ENCODE data around the gene C16orf86. TPM values are rescaled to one million over a fixed set of nuclear protein-coding genes. Genes with fewer than 3 reads are reported as not detected.
A peak's percentile ranks its signal among the peaks of the same experiment; 100 is the strongest.

Gene C16orf86
- total RNA-seq, 2 donors from 2014 or later = 7.5 to 9.6 TPM

- 50 to 64% methylated on average over 11 to 19 of the region's 21 CpGs for WGBS, 2 donors
- H3K36me3 ChIP-seq (replicated peaks in 1 of 2; ENCODE audit: insufficient read depth in 1 of 2, low read depth in 2 of 2) = no peaks in the 10 kb centered on the region
Observed at GRCh38 chr16:67673712-67674580, 7.3 kb downstream of the C16orf86 start.

GRCh38 chr16:67674851-67675578 lies 8.4 kb downstream of the C16orf86 start:
- intact Hi-C loops (cut with DNase I) = no loop called here

More at GRCh38 chr16:67673712-67674580, 7.3 kb downstream of the C16orf86 start:
- Histone ChIP-seq H3K9me3 (no peaks in the 10 kb centered on the region), H3K27ac (peak overlapping the region; percentile 46 to 79 (median 72)), H3K4me1 (peaks cover 21% of the 10 kb centered on the region), H3K4me3 (no peak overlapping the region), H3K27me3 (no peaks in the 10 kb centered on the region)
- DNase-seq (peak; percentile 58 to 82 (median 76)), ATAC-seq (peak; percentile 62)
- intact Hi-C loops (cut with DNase I) = no loop called here
- no peak for TF ChIP-seq POLR2A (IDR thresholded peaks at IDR 0.05)
- TF ChIP-seq, protein P1, sequence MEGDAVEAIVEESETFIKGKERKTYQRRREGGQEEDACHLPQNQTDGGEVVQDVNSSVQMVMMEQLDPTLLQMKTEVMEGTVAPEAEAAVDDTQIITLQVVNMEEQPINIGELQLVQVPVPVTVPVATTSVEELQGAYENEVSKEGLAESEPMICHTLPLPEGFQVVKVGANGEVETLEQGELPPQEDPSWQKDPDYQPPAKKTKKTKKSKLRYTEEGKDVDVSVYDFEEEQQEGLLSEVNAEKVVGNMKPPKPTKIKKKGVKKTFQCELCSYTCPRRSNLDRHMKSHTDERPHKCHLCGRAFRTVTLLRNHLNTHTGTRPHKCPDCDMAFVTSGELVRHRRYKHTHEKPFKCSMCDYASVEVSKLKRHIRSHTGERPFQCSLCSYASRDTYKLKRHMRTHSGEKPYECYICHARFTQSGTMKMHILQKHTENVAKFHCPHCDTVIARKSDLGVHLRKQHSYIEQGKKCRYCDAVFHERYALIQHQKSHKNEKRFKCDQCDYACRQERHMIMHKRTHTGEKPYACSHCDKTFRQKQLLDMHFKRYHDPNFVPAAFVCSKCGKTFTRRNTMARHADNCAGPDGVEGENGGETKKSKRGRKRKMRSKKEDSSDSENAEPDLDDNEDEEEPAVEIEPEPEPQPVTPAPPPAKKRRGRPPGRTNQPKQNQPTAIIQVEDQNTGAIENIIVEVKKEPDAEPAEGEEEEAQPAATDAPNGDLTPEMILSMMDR (IDR thresholded peaks at IDR 0.05) = no peak

DNA sequence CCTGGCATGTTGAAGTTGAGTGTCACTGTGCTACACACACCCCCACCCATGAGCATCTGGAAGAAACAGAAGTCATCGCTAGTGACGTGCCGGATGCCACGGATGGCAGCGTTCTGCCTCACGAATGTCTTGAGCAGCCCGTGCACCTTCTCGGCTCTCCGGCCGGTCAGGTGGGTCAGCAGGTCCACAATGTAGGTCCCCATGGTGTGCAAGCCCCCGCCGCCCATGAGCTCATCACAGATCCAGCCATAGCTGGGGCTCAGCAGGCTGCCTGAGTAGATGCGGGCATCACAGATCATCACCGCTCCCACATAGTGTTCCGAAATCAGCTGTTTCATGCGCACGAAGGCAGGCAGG lies 8.9 kb downstream of the C16orf86 start:
- Histone ChIP-seq H3K4me1 (peaks cover 21% of the 10 kb centered on the region), H3K36me3 (replicated peaks in 1 of 2; ENCODE audit: insufficient read depth in 1 of 2, low read depth in 2 of 2) (no peaks in the 10 kb centered on the region), H3K9me3 (no peaks in the 10 kb centered on the region), H3K27me3 (no peaks in the 10 kb centered on the region), H3K27ac (no peak overlapping the region), H3K4me3 (no peak overlapping the region)
- intact Hi-C loops (cut with DNase I) = no loop called here
- WGBS, 2 donors = 93 to 94% methylated on average over 13 to 17 of the region's 17 CpGs
- DNase-seq (no peak), ATAC-seq (no peak)
- TF ChIP-seq, protein P1 (IDR thresholded peaks at IDR 0.05) = no peak
- no peak for TF ChIP-seq POLR2A (IDR thresholded peaks at IDR 0.05)

More at GRCh38 chr16:67674851-67675578, 8.4 kb downstream of the C16orf86 start:
- H3K27ac ChIP-seq = peak overlapping the region in 2 of 4 donors; percentile 78 to 79
- TF ChIP-seq, protein P1 (IDR thresholded peaks at IDR 0.05) = no peak
- TF ChIP-seq POLR2A (IDR thresholded peaks at IDR 0.05) = no peak
- H3K27me3 ChIP-seq = no peaks in the 10 kb centered on the region
- no peak for ATAC-seq
- no peak overlapping the region for H3K4me3 ChIP-seq
- WGBS, 2 donors = 91 to 95% methylated on average over 16 to 28 of the region's 28 CpGs
- no peaks in the 10 kb centered on the region for H3K36me3 ChIP-seq (replicated peaks in 1 of 2; ENCODE audit: insufficient read depth in 1 of 2, low read depth in 2 of 2)
- peaks cover 21% of the 10 kb centered on the region for H3K4me1 ChIP-seq
- no peaks in the 10 kb centered on the region for H3K9me3 ChIP-seq
- peak in 2 of 4 donors; percentile 11 to 23 for DNase-seq

GRCh38 chr16:67675999-67676398 lies 9.4 kb downstream of the C16orf86 start:
- H3K4me3 ChIP-seq = no peak overlapping the region
- no peak for ATAC-seq
- no peak overlapping the region for H3K27ac ChIP-seq
- H3K27me3 ChIP-seq = no peaks in the 10 kb centered on the region
- no peak for DNase-seq
- peaks cover 21% of the 10 kb centered on the region for H3K4me1 ChIP-seq
- no peaks in the 10 kb centered on the region for H3K9me3 ChIP-seq
- no peaks in the 10 kb centered on the region for H3K36me3 ChIP-seq (replicated peaks in 1 of 2; ENCODE audit: insufficient read depth in 1 of 2, low read depth in 2 of 2)
- intact Hi-C loops (cut with DNase I) = no loop called here
- TF ChIP-seq, protein P1 (IDR thresholded peaks at IDR 0.05) = no peak
- TF ChIP-seq POLR2A (IDR thresholded peaks at IDR 0.05) = no peak
- WGBS, 2 donors = 93 to 98% methylated on average over 7 of the region's 7 CpGs
